SK-N-SH treated with all-trans-retinoic acid at 6 μM for 48 hours (cell line): ENCODE data around the gene GSN.

ENCODE experiments used
- ATAC-seq: fragments of 200-7000 bp; cut with Tn5 transposase; 3 replicates; pipeline ENCODE4 v1.9.1; 2020; ENCODE audit warnings: mild to moderate bottlenecking, moderate library complexity
- BACH2 ChIP-seq: fragments of 250-450 bp; sonication (Bioruptor Pico); IDR thresholded peaks from 2 replicates; pipeline ENCODE4 v1.9.0; 2021; ENCODE audit warnings: mild to moderate bottlenecking, borderline replicate concordance
- CSDC2 ChIP-seq: fragments of 250-450 bp; sonication (Bioruptor Pico); IDR thresholded peaks from 2 replicates; pipeline ENCODE4 v1.5.0; 2020; ENCODE audit warnings: mild to moderate bottlenecking, moderate library complexity
- ISL1 ChIP-seq: fragments of 250-450 bp; sonication (Bioruptor Pico); IDR thresholded peaks from 2 replicates; pipeline ENCODE4 v2.1.2; 2022; ENCODE audit warnings: mild to moderate bottlenecking, moderate library complexity
- OSR1 ChIP-seq: fragments of 250-450 bp; sonication (Bioruptor Pico); IDR thresholded peaks from 2 replicates; pipeline ENCODE4 v1.8.0; 2022; ENCODE audit warnings: moderate library complexity, mild to moderate bottlenecking, inconsistent platforms
- PPARA ChIP-seq: fragments of 250-450 bp; sonication (Bioruptor Pico); IDR thresholded peaks from 2 replicates; pipeline ENCODE4 v1.5.0; 2020; ENCODE audit warnings: mild to moderate bottlenecking, borderline replicate concordance
- RARB ChIP-seq: fragments of 250-450 bp; sonication (Bioruptor Pico); IDR thresholded peaks from 2 replicates; pipeline ENCODE4 v1.8.0; 2021; ENCODE audit warnings: mild to moderate bottlenecking, moderate library complexity
- TCF4 ChIP-seq: fragments of 250-450 bp; sonication (Bioruptor Pico); IDR thresholded peaks from 2 replicates; pipeline ENCODE4 v1.8.0; 2021; ENCODE audit warnings: mild to moderate bottlenecking, moderate library complexity, borderline replicate concordance
- TOX ChIP-seq: fragments of 250-450 bp; sonication (Bioruptor Pico); IDR thresholded peaks from 2 replicates; pipeline ENCODE4 v1.8.0; 2021; ENCODE audit warnings: mild to moderate bottlenecking, moderate library complexity, borderline replicate concordance
- ZC3H10 ChIP-seq: fragments of 250-450 bp; sonication (Bioruptor Pico); IDR thresholded peaks from 2 replicates; pipeline ENCODE4 v1.5.1; 2021; ENCODE audit warnings: mild to moderate bottlenecking, moderate library complexity
- ZFP3 ChIP-seq: fragments of 250-450 bp; sonication (Bioruptor Pico); IDR thresholded peaks from 2 replicates; pipeline ENCODE4 v1.5.0; 2020; ENCODE audit warnings: mild to moderate bottlenecking, moderate library complexity
- ZNF565 ChIP-seq: fragments of 450-650 bp; formaldehyde crosslinking; conservative IDR thresholded peaks from 2 replicates; pipeline ENCODE4 v1.5.0; 2020; ENCODE audit warnings: low read depth, mild to moderate bottlenecking, moderate library complexity
- ZNF70 ChIP-seq: fragments of 450-650 bp; formaldehyde crosslinking; IDR thresholded peaks from 2 replicates; pipeline ENCODE4 v1.5.0; 2020; ENCODE audit warnings: mild to moderate bottlenecking, moderate library complexity
- ZNF8 ChIP-seq: fragments of 450-650 bp; formaldehyde crosslinking; IDR thresholded peaks from 2 replicates; pipeline ENCODE4 v1.5.0; 2020; ENCODE audit warnings: mild to moderate bottlenecking, moderate library complexity
- TF ChIP-seq, protein P1 (sequence below): fragments of 250-450 bp; sonication (Bioruptor Pico); IDR thresholded peaks from 2 replicates; pipeline ENCODE4 v1.5.0; 2020; ENCODE audit warnings: mild to moderate bottlenecking, moderate library complexity
- TF ChIP-seq, protein P2 (sequence below): fragments of 250-450 bp; sonication (Bioruptor Pico); IDR thresholded peaks from 2 replicates; pipeline ENCODE4 v1.8.0; 2021; ENCODE audit warnings: low read depth, mild to moderate bottlenecking, moderate library complexity, borderline replicate concordance
- TF ChIP-seq, protein P3 (sequence below): fragments of 250-450 bp; sonication (Bioruptor Pico); IDR thresholded peaks from 2 replicates; pipeline ENCODE4 v1.5.1; 2020; ENCODE audit warnings: low read depth, mild to moderate bottlenecking, moderate library complexity
- TF ChIP-seq, protein P4 (sequence below): fragments of 250-450 bp; sonication (Bioruptor Pico); IDR thresholded peaks from 2 replicates; pipeline ENCODE4 v1.5.1; 2021; ENCODE audit warnings: mild to moderate bottlenecking, moderate library complexity
- TF ChIP-seq, protein P5 (sequence below): fragments of 250-450 bp; sonication (Bioruptor Pico); IDR thresholded peaks from 2 replicates; pipeline ENCODE4 v1.8.0; 2020; ENCODE audit warnings: mild to moderate bottlenecking, moderate library complexity, borderline replicate concordance

GSN gene

DNA sequence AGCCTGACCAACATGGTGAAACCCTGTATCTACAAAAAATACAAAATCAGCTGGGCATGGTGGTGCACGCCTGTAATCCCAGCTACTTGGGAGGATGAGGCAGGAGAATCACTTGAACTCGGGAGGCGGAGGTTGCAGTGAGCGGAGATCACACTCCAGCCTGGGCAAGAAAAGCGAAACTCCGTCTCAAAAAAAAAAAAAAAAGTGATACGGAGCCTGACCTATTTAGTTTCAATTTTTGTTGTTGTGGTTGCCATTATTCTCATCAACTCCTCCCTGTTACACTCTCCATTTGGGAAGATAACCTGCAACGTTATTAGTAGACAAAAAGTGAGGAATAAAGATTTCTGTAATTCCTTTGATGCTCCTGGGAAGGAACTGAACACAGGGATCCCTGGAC lies 100.8 kb downstream of the GSN start:
- no peak for TF ChIP-seq BACH2
- no peak for TF ChIP-seq TCF4 (CRISPR knock-in tag)
- TF ChIP-seq, protein P1, sequence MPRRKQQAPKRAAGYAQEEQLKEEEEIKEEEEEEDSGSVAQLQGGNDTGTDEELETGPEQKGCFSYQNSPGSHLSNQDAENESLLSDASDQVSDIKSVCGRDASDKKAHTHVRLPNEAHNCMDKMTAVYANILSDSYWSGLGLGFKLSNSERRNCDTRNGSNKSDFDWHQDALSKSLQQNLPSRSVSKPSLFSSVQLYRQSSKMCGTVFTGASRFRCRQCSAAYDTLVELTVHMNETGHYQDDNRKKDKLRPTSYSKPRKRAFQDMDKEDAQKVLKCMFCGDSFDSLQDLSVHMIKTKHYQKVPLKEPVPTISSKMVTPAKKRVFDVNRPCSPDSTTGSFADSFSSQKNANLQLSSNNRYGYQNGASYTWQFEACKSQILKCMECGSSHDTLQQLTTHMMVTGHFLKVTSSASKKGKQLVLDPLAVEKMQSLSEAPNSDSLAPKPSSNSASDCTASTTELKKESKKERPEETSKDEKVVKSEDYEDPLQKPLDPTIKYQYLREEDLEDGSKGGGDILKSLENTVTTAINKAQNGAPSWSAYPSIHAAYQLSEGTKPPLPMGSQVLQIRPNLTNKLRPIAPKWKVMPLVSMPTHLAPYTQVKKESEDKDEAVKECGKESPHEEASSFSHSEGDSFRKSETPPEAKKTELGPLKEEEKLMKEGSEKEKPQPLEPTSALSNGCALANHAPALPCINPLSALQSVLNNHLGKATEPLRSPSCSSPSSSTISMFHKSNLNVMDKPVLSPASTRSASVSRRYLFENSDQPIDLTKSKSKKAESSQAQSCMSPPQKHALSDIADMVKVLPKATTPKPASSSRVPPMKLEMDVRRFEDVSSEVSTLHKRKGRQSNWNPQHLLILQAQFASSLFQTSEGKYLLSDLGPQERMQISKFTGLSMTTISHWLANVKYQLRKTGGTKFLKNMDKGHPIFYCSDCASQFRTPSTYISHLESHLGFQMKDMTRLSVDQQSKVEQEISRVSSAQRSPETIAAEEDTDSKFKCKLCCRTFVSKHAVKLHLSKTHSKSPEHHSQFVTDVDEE (CRISPR knock-in tag) = no peak
- TF ChIP-seq ZFP3 = no peak
- TF ChIP-seq OSR1 (CRISPR knock-in tag) = no peak
- no peak for TF ChIP-seq CSDC2 (CRISPR knock-in tag)
- TF ChIP-seq, protein P2, sequence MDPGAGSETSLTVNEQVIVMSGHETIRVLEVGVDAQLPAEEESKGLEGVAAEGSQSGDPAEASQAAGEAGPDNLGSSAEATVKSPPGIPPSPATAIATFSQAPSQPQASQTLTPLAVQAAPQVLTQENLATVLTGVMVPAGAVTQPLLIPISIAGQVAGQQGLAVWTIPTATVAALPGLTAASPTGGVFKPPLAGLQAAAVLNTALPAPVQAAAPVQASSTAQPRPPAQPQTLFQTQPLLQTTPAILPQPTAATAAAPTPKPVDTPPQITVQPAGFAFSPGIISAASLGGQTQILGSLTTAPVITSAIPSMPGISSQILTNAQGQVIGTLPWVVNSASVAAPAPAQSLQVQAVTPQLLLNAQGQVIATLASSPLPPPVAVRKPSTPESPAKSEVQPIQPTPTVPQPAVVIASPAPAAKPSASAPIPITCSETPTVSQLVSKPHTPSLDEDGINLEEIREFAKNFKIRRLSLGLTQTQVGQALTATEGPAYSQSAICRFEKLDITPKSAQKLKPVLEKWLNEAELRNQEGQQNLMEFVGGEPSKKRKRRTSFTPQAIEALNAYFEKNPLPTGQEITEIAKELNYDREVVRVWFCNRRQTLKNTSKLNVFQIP (CRISPR knock-in tag) = no peak
- no peak for TF ChIP-seq TOX
- no peak for TF ChIP-seq ZNF8
- TF ChIP-seq, all 23 proteins: peak for 0

DNA sequence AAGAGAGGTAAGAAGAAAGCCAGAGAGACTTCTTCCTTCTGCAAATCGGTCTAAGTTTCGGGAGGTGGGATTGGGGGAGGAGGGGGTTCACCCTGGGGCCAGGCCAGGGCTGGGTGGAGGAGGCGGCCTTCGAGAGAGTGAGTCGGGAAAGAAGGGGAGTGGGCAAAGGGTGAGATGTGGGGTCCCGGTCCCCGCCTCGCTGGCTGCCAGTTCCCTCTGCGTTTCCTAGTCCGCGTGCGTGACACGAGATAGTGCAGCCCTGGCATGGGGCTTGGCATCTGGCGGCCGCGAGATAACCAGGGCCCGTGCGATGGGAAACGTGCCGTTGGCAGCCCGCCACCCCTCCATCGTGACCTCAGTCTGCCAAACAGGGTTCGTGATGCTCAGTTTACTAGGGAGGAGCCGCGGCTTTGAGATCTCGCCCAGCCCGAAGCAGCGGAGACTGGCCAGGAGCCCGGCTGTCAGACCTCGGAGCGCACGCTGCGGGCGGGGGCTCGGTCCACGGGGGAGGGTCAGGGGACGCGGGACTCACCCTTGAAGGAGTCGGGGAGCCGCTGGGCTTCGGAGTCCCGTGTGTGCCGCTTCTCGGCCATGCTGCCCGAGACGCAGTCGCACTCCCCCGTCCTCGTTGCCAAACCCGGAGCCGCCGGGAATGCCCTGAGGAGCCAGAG lies 101.8 kb downstream of the GSN start, which contains the start of gene STOM:
STOM (minus strand) TSS at position 656 of the 671 bp plus-strand sequence; CDS start at position 593, 63 bp downstream.
- TF ChIP-seq ZNF8 (no peak), ZFP3 (no peak), ZC3H10 (no peak), TCF4 (CRISPR knock-in tag) (no peak), ZNF565 (no peak)
- TF ChIP-seq, protein P3, sequence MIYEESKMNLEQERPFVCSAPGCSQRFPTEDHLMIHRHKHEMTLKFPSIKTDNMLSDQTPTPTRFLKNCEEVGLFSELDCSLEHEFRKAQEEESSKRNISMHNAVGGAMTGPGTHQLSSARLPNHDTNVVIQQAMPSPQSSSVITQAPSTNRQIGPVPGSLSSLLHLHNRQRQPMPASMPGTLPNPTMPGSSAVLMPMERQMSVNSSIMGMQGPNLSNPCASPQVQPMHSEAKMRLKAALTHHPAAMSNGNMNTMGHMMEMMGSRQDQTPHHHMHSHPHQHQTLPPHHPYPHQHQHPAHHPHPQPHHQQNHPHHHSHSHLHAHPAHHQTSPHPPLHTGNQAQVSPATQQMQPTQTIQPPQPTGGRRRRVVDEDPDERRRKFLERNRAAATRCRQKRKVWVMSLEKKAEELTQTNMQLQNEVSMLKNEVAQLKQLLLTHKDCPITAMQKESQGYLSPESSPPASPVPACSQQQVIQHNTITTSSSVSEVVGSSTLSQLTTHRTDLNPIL (CRISPR knock-in tag) = no peak
- TF ChIP-seq, protein P4, sequence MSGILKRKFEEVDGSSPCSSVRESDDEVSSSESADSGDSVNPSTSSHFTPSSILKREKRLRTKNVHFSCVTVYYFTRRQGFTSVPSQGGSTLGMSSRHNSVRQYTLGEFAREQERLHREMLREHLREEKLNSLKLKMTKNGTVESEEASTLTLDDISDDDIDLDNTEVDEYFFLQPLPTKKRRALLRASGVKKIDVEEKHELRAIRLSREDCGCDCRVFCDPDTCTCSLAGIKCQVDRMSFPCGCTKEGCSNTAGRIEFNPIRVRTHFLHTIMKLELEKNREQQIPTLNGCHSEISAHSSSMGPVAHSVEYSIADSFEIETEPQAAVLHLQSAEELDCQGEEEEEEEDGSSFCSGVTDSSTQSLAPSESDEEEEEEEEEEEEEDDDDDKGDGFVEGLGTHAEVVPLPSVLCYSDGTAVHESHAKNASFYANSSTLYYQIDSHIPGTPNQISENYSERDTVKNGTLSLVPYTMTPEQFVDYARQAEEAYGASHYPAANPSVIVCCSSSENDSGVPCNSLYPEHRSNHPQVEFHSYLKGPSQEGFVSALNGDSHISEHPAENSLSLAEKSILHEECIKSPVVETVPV (CRISPR knock-in tag) = no peak
- TF ChIP-seq, protein P5, sequence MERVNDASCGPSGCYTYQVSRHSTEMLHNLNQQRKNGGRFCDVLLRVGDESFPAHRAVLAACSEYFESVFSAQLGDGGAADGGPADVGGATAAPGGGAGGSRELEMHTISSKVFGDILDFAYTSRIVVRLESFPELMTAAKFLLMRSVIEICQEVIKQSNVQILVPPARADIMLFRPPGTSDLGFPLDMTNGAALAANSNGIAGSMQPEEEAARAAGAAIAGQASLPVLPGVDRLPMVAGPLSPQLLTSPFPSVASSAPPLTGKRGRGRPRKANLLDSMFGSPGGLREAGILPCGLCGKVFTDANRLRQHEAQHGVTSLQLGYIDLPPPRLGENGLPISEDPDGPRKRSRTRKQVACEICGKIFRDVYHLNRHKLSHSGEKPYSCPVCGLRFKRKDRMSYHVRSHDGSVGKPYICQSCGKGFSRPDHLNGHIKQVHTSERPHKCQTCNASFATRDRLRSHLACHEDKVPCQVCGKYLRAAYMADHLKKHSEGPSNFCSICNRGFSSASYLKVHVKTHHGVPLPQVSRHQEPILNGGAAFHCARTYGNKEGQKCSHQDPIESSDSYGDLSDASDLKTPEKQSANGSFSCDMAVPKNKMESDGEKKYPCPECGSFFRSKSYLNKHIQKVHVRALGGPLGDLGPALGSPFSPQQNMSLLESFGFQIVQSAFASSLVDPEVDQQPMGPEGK (CRISPR knock-in tag) = no peak
- TF ChIP-seq, all 23 proteins: peak for 0
- peak; percentile 82 for ATAC-seq

More for the DNA sequence above, 100.8 kb downstream of the GSN start:
- ATAC-seq = no peak

DNA sequence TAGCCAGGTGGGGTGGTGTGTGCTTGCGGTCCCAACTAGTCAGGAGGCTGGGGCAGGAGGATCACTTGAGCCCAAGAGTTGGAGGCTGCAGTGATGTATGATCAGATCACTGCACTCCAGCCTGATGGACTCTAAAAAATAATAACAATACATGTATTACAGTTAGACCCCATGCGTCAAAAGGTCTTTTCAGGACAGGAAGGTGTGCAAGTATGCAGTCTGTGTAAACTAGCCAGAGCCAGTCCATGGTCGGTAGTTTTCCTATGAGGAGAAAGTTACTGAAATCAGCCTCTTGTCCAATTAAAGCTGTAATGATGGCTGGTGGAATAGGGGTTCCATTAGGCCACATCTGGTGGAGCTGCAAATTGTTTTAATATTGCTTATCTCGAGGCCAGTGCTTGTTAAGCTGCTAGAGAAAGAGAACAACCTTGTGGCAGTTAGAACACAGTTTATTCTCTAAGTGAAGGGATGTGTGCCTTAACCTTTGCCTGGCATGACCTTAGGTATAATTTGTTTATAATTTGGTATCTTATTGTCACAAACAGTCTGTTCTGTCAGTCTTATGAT lies 103.6 kb downstream of the GSN start:
- ATAC-seq = no peak
- TF ChIP-seq OSR1 (CRISPR knock-in tag) = no peak
- TF ChIP-seq, protein P5 (CRISPR knock-in tag) = no peak
- TF ChIP-seq PPARA = no peak
- no peak for TF ChIP-seq ZNF70 (CRISPR knock-in tag)
- TF ChIP-seq RARB = no peak
- TF ChIP-seq ZNF8 = no peak
- TF ChIP-seq ISL1 (CRISPR knock-in tag) = no peak
- no peak for TF ChIP-seq BACH2
